Activated CD4-positive, alpha-beta T cell treated with anti-CD3 and anti-CD28 coated beads, Interleukin-2, amount 50 U/mL, for 4 hours (primary cell): ENCODE data around the gene CFAP157.

Experiments
- DNase-seq, 2 experiments: peaks; one replicate each; pipeline ENCODE4 v3.0.0-alpha.2; 2020

CFAP157 gene

DNA sequence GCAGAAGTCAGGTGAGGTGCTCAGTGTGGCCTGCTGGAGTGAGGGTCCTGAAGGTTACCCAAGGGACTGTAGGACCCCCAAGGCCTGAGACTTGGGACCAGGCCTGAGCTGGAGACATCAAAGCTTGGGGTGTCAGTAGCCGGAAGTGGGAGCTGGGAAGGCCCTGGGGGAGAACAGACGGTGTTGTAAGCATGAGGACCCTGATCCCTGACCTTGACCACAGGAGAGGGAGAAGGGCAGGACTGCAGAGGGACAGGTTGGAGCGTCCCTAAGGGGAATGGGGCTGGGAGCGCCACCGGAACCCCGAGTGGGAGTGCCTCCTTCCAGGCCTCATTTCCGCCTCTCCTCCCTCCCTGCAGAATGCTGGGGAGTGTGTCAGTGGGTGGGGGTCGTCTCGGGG is 9.6 kb downstream of the CFAP157 start:
- DNase-seq: no peak

GRCh38 chr9:127717766-127718165 is 11.0 kb downstream of the CFAP157 start:
- no peak for DNase-seq

DNA sequence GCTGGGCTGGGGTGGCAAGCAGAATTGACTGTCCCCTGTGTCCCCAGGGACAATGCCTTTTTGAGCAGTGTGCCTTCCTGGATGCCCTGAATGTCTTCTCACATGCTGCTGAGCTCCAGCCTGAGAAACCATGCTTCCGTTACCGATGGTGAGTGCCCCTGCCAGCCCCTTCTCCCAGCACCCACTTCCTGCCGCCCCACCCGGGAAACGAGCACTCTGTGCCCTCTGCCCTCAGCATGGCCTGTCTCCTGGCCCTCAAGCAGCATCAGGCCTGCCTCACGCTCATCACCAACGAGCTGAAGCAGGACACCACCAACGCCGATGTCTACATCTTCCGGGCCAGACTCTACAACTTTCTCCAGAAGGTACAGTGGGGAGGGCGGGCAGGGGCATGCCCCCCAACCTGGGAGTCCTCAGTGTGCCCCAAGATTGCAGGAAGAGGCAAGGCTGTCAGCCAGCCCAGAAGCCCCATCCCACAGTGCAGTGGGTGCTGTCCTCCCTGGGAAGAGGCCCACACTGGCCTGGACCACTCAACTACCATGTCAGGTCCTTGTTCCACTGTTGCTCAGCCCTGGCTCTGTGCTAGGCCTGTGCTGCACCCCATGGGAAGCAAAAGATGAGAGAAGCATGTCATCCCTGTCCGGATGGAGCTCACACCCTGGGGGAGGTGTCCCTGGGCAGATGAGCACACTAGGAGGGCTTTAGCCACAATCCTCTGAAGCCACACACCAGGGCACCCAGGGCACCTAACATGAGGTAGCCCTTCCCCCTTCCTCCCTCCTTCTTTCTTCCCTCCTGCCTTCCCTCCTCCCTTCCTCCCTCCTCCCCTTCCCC is 13.5 kb downstream of the CFAP157 start:
- DNase-seq: no peak

- no peak for DNase-seq
Observed at GRCh38 chr9:127720865-127721227, 14.1 kb downstream of the CFAP157 start.

- no peak for DNase-seq
Observed at GRCh38 chr9:127721391-127721821, 14.6 kb downstream of the CFAP157 start.

DNA sequence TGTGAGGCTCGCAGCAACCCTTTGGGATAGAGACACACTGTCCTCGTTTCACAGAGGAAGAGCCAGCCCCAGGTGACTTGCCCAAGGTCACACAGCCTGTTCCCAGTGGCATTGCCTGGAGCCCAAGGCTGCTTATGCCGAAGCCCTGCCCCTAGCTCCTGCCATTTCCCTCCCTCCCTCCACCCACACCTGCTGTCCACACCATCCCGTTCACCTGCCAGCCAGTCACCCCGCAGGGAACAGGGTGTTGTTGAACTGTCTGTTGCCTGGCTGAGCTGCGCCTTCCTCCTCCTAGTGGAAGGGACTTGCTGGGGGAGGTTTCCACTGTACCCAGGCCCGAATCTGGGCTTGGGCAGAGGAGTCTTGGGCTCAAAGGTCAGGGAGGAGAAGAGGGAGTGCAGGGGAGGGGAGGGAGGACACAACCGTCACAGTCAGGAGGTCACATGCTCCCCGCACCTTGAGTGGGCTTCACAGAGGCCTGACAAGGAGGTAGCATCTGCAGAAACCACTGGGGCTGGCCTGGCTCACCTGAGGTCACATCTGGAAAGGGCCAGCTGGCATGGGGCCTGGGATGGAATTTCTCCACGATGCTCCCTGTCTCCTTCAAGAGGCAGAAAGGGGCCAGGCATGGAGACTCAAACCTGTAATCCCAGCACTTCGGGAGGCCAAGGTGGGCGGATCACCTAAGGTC is 15.4 kb downstream of the CFAP157 start:
- no peak for DNase-seq

GRCh38 chr9:127723013-127723412 is 16.2 kb downstream of the CFAP157 start:
- DNase-seq: no peak

DNA sequence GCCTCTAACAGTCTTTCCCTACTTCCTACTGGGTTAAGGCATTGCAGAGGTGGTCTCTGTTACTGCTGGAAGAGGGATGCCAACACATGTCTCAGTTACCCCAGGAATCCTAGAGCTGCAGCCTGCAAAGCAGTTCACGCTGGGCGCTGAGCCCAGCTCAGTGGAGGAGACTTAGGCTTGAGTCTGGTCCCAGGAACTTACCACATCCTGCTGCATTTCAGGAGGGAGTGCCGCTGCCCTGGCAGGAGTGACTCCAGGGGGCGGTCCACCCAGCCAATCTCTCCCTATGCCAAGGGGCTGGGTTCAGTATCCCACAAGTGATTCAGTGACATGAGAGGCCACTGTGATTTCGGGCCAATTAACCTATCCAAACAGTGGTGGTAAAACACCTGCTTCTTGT is 16.7 kb downstream of the CFAP157 start:
- DNase-seq: no peak

DNA sequence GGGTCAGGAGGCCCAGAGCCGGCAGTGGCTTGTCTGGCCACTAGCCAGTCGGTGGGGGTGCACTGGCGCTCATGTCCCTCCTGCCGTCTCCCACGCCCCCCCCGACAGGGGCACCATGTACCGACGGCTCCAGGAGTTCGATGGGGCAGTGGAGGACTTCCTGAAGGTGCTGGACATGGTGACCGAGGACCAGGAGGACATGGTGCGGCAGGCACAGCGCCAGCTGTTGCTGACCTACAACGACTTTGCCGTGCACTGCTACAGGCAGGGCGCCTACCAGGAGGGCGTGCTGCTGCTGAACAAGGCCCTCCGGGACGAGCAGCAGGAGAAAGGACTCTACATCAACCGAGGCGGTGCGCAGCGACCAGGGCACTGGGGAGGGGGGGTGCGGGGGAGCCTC is 17.2 kb downstream of the CFAP157 start:
- no peak for DNase-seq

- no peak for DNase-seq
Observed at GRCh38 chr9:127726871-127727270, 20.1 kb downstream of the CFAP157 start.

- DNase-seq: no peak
Observed at GRCh38 chr9:127728808-127729207, 22.0 kb downstream of the CFAP157 start.

DNA sequence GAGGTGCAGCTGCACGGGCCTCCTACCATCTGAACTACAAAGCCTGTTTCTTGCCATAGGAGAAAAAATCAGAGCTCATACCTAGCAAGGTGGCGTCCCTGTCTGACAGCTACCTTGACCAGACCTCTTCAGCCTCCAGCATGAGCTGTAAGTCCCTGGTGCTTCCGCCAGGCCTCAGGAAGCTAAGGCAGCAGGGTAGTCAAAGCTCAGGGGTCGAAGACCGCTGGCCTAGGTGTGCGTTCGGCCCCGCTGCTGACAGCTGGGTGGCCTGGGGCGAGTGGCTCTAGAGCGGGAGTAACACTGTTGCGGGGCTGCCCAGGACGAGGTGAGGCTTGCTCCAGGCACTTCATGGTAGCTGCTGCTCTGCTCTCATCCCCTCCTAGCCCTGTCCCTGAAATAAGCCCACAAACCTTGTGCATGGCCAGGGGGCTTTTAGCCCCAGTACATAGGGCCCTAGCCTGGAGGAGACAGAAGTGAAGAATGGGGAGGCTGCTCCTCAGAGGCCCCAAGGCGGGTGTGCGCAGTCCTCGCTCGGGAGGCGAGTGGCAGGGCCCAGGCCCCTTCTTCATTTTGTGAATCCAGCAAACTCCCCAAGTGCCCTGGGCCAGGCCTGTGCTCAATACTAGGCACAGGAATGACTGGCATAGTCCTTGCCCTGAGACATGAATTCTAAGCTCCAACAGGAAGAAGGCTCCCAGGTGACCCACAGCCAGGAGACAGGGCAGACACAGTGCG is 22.9 kb downstream of the CFAP157 start:
- DNase-seq: no peak

GRCh38 chr9:127730262-127730661 is 23.5 kb downstream of the CFAP157 start:
- no peak for DNase-seq

- DNase-seq: no peak
Observed at GRCh38 chr9:127730799-127731410, 24.1 kb downstream of the CFAP157 start.

GRCh38 chr9:127731938-127732337 is 25.1 kb downstream of the CFAP157 start:
- DNase-seq: no peak

GRCh38 chr9:127732444-127732843 is 25.7 kb downstream of the CFAP157 start:
- DNase-seq: no peak

GRCh38 chr9:127733614-127734013 is 26.8 kb downstream of the CFAP157 start:
- no peak for DNase-seq

- no peak for DNase-seq
Observed at GRCh38 chr9:127734247-127734746, 27.5 kb downstream of the CFAP157 start.

DNA sequence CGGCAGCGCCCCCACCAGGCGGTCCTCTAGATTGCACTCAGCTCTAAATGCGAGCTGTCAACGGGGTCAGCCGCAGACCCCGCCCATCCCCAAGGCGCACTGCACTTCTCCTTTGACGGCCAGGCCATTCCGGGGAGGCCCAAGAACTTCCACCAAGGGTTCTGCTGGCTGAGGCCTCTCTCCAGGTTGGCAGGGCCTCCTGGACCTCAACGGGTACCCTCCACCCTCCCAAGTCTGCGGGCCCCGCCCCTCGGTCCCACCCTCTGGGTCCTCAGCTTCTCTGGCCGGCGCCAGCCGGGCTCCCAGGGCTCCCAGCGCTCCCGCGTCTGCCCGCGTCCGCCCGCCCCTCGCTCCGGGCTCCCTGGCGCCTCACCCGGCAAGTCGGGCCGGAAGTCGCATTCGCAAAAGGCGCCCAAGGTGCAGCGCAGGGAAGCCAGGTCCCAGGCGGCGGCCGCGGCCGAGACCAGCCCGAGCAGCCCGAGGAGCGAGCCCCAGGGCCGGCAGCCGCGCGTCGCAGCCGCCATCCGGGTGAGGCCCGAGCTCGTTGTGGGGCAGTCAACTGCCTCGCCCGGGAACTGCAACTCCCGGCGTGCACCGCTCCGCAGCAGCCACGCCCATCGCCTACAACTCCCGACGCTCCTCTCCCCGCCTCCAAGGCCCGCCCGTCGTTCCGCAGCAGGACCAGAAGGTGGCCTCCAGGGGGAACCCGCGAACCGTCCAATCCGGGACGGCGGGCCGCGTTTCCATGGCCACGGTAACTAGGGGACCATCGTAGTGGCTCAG is 28.1 kb downstream of the CFAP157 start, which contains the start of gene TOR2A:
Gene TOR2A, minus strand, starts transcription at position 548 of the 783 bp plus-strand sequence. Its CDS starts 24 bp downstream, at position 524.
- DNase-seq: peak; percentile 97

DNA sequence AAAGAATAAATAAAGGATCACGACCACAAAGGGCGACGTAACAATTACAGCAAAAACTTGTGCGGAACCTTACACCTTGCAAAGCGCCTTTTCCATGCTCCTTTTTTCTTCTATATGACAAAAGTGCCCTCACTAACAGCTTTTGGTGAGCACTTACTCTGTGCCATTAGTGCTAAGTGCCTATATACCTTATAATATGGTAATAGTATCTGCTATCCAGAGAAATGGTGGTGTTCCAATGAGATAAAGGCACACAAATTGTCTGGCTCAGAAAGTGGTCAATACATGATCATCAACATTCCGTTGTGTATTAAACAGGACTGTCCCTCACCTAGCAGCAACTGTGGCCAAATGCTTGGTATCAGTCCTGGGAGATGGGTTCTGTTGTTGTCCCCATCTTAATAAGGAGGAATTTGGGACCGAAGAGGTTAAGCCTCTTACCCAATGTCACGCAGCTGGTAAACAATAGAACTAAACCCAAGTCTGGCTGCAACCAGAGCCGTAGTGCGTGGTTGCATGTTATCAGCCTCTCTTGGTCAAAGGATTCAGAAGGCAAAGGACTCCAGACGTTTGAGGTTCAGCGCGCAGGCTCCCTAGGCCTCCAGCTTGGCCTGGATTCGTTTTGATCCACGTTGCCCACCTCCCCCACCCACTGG is 28.9 kb downstream of the CFAP157 start:
- no peak for DNase-seq

DNA sequence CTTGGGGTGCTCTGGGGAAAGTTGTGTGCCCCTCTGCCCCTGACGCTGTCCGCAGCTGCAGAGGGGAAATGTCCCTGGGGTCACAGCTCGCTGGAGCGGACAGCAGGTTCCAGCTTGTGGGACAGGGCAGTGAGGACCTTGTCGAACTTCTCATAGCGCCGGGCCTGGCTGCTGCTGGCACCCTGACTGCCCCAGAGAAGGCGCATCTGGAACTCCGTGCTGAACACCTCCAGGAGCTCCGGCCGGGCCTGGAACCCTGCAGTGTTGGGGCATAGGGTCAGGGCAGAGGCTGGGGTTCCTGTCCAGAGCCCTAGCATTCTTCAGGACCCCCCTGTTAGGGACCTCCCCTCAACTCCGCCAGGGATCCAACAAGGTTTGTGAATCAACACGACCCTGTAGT is 31.9 kb downstream of the CFAP157 start:
- no peak for DNase-seq
